T-cell (primary cell): Measurements from ENCODE around the gene WDR83. TPM values are rescaled to one million over a fixed set of nuclear protein-coding genes. Genes with fewer than 3 reads are reported as not detected.
A peak's percentile ranks its signal among the peaks of the same experiment; 100 is the strongest.

Source experiments
- ATAC-seq, 4 experiments: fragments of 200-7000 bp in 3 of 4; fragments of 150-1000 bp in 1 of 4; cut with Tn5 transposase; replicated peaks in 1 of 4; 1 replicate in 3 of 4; 2 replicates in 1 of 4; pipeline ENCODE4 v1.10.0; 2021; ENCODE audit warnings: moderate library complexity in 3 of 4, mild to moderate bottlenecking in 2 of 4, moderate number of reproducible peaks in 1 of 4
- CTCF ChIA-PET, 2 donors: fragments of 300-600 bp; sonication (Branson Sonifier 250); formaldehyde crosslinking; loops; one replicate each; lab custom pipeline; 2022; ENCODE audit warnings: antibody characterized with exemption in 2 of 2; lab: Charles Lee
- POLR2A ChIA-PET, 2 donors: fragments of 300-600 bp; sonication (Branson Sonifier 250); formaldehyde crosslinking; loops; one replicate each; lab custom pipeline; 2022; ENCODE audit warnings: antibody characterized with exemption in 2 of 2; lab: Charles Lee
- DNase-seq, 35 experiments: peaks; one replicate each; pipeline versions ENCODE4 v3.0.0 to v3.0.0-alpha.2; 2013 to 2023
- H3K27ac ChIP-seq: one replicate; pipeline ENCODE4 v1.5.1; 2013; ENCODE audit warnings: low read length
- H3K27me3 ChIP-seq, 2 experiments: replicated peaks in 1 of 2; 1 replicate in 1 of 2; 2 replicates in 1 of 2; pipeline versions ENCODE4 v1.6.1 to v1.7.0; 2013; ENCODE audit warnings: low read length in 1 of 2, mixed read lengths in 1 of 2; ENCODE audit not compliant: control insufficient read depth in 2 of 2, insufficient read depth in 2 of 2; ENCODE audit errors: extremely low read depth in 1 of 2
- H3K36me3 ChIP-seq, 2 donors: 1 replicate in 1 of 2; 2 replicates in 1 of 2; pipeline versions ENCODE4 v1.6.1 to v1.7.0; 2013; ENCODE audit warnings: low read length in 1 of 2; ENCODE audit not compliant: control insufficient read depth in 2 of 2, insufficient read depth in 1 of 2; ENCODE audit errors: extremely low read depth in 1 of 2
- H3K4me1 ChIP-seq, 2 experiments: 1 replicate in 1 of 2; 2 replicates in 1 of 2; pipeline versions ENCODE4 v1.6.1 to v1.7.0; 2013; ENCODE audit warnings: low read length in 2 of 2, mixed read lengths in 1 of 2; ENCODE audit not compliant: insufficient read depth in 2 of 2, control insufficient read depth in 1 of 2; ENCODE audit errors: extremely low read depth in 1 of 2
- H3K4me3 ChIP-seq, 2 donors: 1 replicate in 1 of 2; 2 replicates in 1 of 2; pipeline versions ENCODE4 v1.5.1 to v1.7.0; 2013; ENCODE audit warnings: mild to moderate bottlenecking in 2 of 2, low read length in 1 of 2, moderate library complexity in 1 of 2; ENCODE audit not compliant: control insufficient read depth in 1 of 2; ENCODE audit errors: extremely low read depth in 1 of 2
- H3K9me3 ChIP-seq: 2 replicates; pipeline ENCODE4 v1.7.0; 2013
- H3K27ac Mint-ChIP-seq, 2 donors: one replicate each; pipeline ENCODE4 v1.8.0; 2020 to 2021; ENCODE audit warnings: mild to moderate bottlenecking in 2 of 2, mixed read lengths in 2 of 2
- H3K27me3 Mint-ChIP-seq, 2 donors: one replicate each; pipeline ENCODE4 v1.8.0; 2021 to 2022; ENCODE audit warnings: mixed read lengths in 2 of 2
- H3K36me3 Mint-ChIP-seq: one replicate; pipeline ENCODE4 v1.8.0; 2021; ENCODE audit warnings: mixed read lengths
- H3K4me1 Mint-ChIP-seq, 3 donors: one replicate each; pipeline ENCODE4 v1.8.0; 2020 to 2022; ENCODE audit warnings: mixed read lengths in 3 of 3, mild to moderate bottlenecking in 1 of 3
- H3K4me3 Mint-ChIP-seq, 3 donors: one replicate each; pipeline ENCODE4 v1.8.0; 2020 to 2022; ENCODE audit warnings: mild to moderate bottlenecking in 3 of 3, mixed read lengths in 3 of 3, moderate library complexity in 3 of 3
- H3K9me3 Mint-ChIP-seq, 3 donors: one replicate each; pipeline ENCODE4 v1.8.0; 2020 to 2022; ENCODE audit warnings: mixed read lengths in 3 of 3
- WGBS: methylation state at CpG from one replicate; pipeline ENCODE4 v1.1.5; 2013; ENCODE audit warnings: missing lambda C conversion rate; ENCODE audit not compliant: insufficient coverage; 5-methylcytosine and 5-hydroxymethylcytosine counted together
- total RNA-seq, 35 experiments: library from RNA in 6 of 35; stranded (reverse) in 6 of 35; fragments of 120-200 nt in 1 of 35; gene quantifications; one replicate each; pipeline versions ENCODE4 v1.2.1 to v1.2.4 and lab custom pipeline; 2013 to 2026

The WDR83 gene
- total RNA-seq, 5 donors from 2014 or later (not counting 1 experiment from before 2014, with no cell fraction given), result 7.7 to 24.3 (median 17.6) TPM

GRCh38 chr19:12664406-12665280 lies 2.0 kb upstream of the WDR83 start:
- Histone ChIP-seq H3K9me3 (no peaks in the 10 kb centered on the region), H3K27ac (peak overlapping the region; percentile 82), H3K36me3 (peaks cover 6 to 52% of the 10 kb centered on the region in 2 donors), H3K27me3 (no peaks in the 10 kb centered on the region), H3K4me1 (peaks cover 23 to 50% of the 10 kb centered on the region in 2 experiments), H3K4me3 (peak overlapping the region; percentile 84 to 89)
- H3K9me3 Mint-ChIP-seq, result no peaks in the 10 kb centered on the region
- H3K27ac Mint-ChIP-seq, result peak overlapping the region; percentile 69 to 87
- DNase-seq (no peak), ATAC-seq (no peak)
- H3K4me1 Mint-ChIP-seq, result peaks cover 43 to 58% (median 45%) of the 10 kb centered on the region in 3 donors
- H3K36me3 Mint-ChIP-seq, result peaks cover 19% of the 10 kb centered on the region
- peak overlapping the region; percentile 91 to 97 (median 93) for H3K4me3 Mint-ChIP-seq
- no peaks in the 10 kb centered on the region for H3K27me3 Mint-ChIP-seq
- CTCF ChIA-PET, result interaction anchor here (0.6 to 1.4 kb wide), 3 partner anchors 100 to 134 kb away, joined by 4 to 5 read pairs (median 5); no protein-coding TSS in a partner anchor
- 81% methylated on average over 29 of the region's 29 CpGs for WGBS
- POLR2A ChIA-PET, result no interaction called here

DNA sequence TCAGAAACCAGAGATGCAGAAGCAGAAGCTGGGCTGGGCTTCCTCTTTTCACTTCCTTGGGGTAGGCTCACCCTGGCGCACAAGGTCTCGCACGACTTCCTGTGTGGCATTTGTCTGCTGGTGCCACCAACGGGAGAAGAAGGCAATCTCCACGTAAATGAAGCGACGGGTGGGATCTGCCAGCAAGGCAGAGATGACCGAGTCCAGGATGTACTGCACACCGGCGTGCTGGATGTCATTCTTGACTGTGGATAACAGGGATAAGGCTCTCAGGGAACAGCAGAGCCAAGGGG lies 1.4 kb upstream of the WDR83 start:
- H3K9me3 Mint-ChIP-seq, result no peaks in the 10 kb centered on the region
- H3K36me3 ChIP-seq, result peaks cover under 1 to 47% of the 10 kb centered on the region in 2 donors
- peak overlapping the region; percentile 91 to 97 (median 93) for H3K4me3 Mint-ChIP-seq
- 5% methylated on average over 10 of the region's 10 CpGs for WGBS
- peak; percentile 35 to 55 (median 52) for ATAC-seq
- H3K27ac Mint-ChIP-seq, result peak overlapping the region; percentile 69 to 87
- H3K27me3 ChIP-seq, result no peaks in the 10 kb centered on the region
- CTCF ChIA-PET, result interaction anchor here (0.6 to 1.7 kb wide), 4 partner anchors 25 to 133 kb away, joined by 4 to 6 read pairs (median 5); no protein-coding TSS in a partner anchor
- DNase-seq, result peak in 34 of 35 experiments; percentile 38 to 77 (median 54)
- peaks cover 13% of the 10 kb centered on the region for H3K36me3 Mint-ChIP-seq
- peak overlapping the region; percentile 84 to 89 for H3K4me3 ChIP-seq
- POLR2A ChIA-PET, result no interaction called here
- H3K4me1 Mint-ChIP-seq, result peaks cover 46 to 60% (median 46%) of the 10 kb centered on the region in 3 donors
- no peaks in the 10 kb centered on the region for H3K27me3 Mint-ChIP-seq
- H3K4me1 ChIP-seq, result peaks cover 23 to 56% of the 10 kb centered on the region in 2 experiments
- no peaks in the 10 kb centered on the region for H3K9me3 ChIP-seq
- H3K27ac ChIP-seq, result peak overlapping the region; percentile 82

DNA sequence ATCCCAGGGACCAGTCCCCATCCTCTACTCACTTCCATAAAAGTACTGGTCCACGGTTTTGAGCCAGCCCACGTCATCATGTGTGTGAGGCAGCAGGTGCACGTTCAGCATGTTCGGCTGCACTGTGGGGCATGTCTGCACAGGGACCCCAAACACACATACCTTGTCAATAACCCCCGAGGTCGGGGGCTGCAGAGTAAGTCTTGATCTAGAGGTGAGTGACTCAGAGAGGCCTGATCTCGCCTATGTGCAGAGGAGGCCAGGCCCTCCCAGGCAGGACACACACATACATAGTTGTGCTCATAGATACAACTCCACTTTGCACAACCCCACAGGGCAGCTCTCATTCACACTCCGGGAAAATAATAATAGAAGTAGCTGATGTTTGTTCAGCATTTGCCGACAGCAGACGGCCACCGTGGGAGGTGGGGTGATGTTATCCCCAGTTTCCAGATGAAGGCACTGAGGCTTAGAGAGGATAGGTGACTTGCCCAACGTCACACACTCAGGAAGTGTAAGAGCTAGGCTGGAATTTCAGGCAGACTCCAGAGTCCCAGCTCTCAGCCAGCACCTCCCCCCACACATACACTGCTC lies 839 bp upstream of the WDR83 start:
- Histone ChIP-seq H3K27me3 (no peaks in the 10 kb centered on the region), H3K27ac (peak overlapping the region; percentile 82), H3K4me1 (peaks cover 23 to 61% of the 10 kb centered on the region in 2 experiments), H3K9me3 (no peaks in the 10 kb centered on the region), H3K36me3 (peaks cover 0 to 47% of the 10 kb centered on the region in 2 donors), H3K4me3 (peak overlapping the region; percentile 84 to 89)
- Mint-ChIP-seq H3K36me3 (peaks cover 10% of the 10 kb centered on the region), H3K9me3 (no peaks in the 10 kb centered on the region), H3K4me3 (peak overlapping the region; percentile 91 to 97 (median 93)), H3K27ac (peak overlapping the region; percentile 69 to 87), H3K27me3 (no peaks in the 10 kb centered on the region), H3K4me1 (peaks cover 50 to 66% (median 51%) of the 10 kb centered on the region in 3 donors)
- POLR2A ChIA-PET, result no interaction called here
- DNase-seq (peak in 1 of 35 experiments; percentile 26), ATAC-seq (peak in 1 of 4 experiments; percentile 3)
- WGBS, result no CpG with 5 or more reads among the region's 12 CpGs
- CTCF ChIA-PET, result interaction anchor here in 1 of 2 donors (0.5 to 1.7 kb wide), 5 partner anchors 26 to 132 kb away, joined by 3 to 6 read pairs (median 5); no protein-coding TSS in a partner anchor

DNA sequence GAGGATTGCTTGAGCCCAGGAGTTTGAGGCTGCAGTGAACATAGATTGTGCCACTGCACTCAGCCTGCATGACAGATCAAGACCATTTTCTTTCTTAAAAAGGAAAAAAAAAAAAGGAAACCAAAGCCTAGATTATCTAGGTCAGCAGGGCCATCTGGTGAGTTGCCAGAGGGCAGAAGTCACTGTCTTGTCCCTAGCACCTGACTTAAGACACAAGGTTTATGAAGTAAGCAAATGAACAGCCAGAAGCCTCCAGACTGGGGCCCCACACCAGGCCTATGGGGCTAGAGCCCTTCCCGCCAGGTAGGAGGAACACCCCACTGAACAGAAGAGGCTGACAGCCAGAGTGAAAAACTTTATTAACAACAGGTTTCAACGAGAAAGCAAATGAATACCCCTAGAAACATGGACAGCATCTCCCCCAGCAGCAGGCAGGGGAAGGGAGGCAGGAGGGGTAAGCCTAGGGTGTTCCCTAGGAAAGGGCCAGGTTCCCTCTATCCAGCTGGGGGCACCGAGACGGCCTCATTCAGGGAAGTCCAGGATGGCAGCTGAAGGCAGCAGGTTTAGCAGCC lies 1.2 kb downstream of the WDR83 start:
- WGBS, result 100% methylated on average over 2 of the region's 4 CpGs
- CTCF ChIA-PET, result interaction anchor here in 1 of 2 donors (0.5 kb wide), 1 partner anchor 103 kb away, joined by 3 read pairs; no protein-coding TSS in a partner anchor
- peak overlapping the region; percentile 100 for H3K27ac Mint-ChIP-seq
- ATAC-seq (no peak), DNase-seq (no peak)
- H3K4me3 ChIP-seq, result peak overlapping the region in 1 of 2 donors; percentile 99
- peaks cover 3% of the 10 kb centered on the region for H3K36me3 Mint-ChIP-seq
- H3K4me3 Mint-ChIP-seq, result peak overlapping the region; percentile 91 to 97 (median 93)
- H3K27ac ChIP-seq, result no peak overlapping the region
- H3K9me3 Mint-ChIP-seq, result no peaks in the 10 kb centered on the region
- no peaks in the 10 kb centered on the region for H3K27me3 Mint-ChIP-seq
- no peaks in the 10 kb centered on the region for H3K9me3 ChIP-seq
- no peaks in the 10 kb centered on the region for H3K27me3 ChIP-seq
- peaks cover 0 to 32% of the 10 kb centered on the region in 2 donors for H3K36me3 ChIP-seq
- peaks cover 56 to 70% (median 58%) of the 10 kb centered on the region in 3 donors for H3K4me1 Mint-ChIP-seq
- H3K4me1 ChIP-seq, result peaks cover 23 to 66% of the 10 kb centered on the region in 2 experiments
- POLR2A ChIA-PET, result no interaction called here

DNA sequence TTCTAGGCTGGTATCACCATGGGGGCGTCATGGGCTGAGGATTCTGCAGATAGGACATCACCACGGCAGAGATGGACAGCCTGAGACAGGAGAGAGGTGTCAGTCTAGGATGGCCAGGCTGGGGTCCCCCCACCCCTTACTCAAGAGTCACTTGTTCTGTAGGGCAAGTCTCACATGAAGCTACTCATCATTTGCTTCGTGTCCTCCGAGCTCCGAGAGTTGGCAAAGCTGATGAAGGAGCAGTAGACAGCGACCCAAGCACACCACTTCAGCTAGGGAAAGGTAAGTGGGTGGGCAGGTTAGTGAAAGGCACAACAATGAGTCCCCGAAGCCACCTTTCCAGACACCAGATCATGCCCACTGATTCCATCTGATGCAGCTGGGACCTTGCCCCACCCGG lies 1.7 kb downstream of the WDR83 start:
- Mint-ChIP-seq H3K4me1 (peaks cover 56 to 68% (median 58%) of the 10 kb centered on the region in 3 donors), H3K4me3 (peak overlapping the region; percentile 91 to 97 (median 93)), H3K27me3 (no peaks in the 10 kb centered on the region), H3K27ac (peak overlapping the region; percentile 100), H3K9me3 (no peaks in the 10 kb centered on the region), H3K36me3 (peaks cover 3% of the 10 kb centered on the region)
- H3K36me3 ChIP-seq, result peaks cover 3 to 31% of the 10 kb centered on the region in 2 donors
- no peaks in the 10 kb centered on the region for H3K27me3 ChIP-seq
- H3K27ac ChIP-seq, result peak overlapping the region; percentile 97
- no peak for ATAC-seq
- H3K9me3 ChIP-seq, result no peaks in the 10 kb centered on the region
- peaks cover 23 to 66% of the 10 kb centered on the region in 2 experiments for H3K4me1 ChIP-seq
- WGBS, result 88% methylated on average over 3 of the region's 8 CpGs
- ChIA-PET CTCF (interaction anchor here in 1 of 2 donors (1.3 to 1.5 kb wide), 2 partner anchors 28 to 89 kb away, joined by 3 to 7 read pairs; no protein-coding TSS in a partner anchor), POLR2A (no interaction called here)
- no peak for DNase-seq
- peak overlapping the region; percentile 91 to 99 for H3K4me3 ChIP-seq
